ENCODE measurements around the gene LUM. TPM values are rescaled to one million over a fixed set of nuclear protein-coding genes. Genes with fewer than 3 reads are reported as not detected.

The LUM gene, protein sequence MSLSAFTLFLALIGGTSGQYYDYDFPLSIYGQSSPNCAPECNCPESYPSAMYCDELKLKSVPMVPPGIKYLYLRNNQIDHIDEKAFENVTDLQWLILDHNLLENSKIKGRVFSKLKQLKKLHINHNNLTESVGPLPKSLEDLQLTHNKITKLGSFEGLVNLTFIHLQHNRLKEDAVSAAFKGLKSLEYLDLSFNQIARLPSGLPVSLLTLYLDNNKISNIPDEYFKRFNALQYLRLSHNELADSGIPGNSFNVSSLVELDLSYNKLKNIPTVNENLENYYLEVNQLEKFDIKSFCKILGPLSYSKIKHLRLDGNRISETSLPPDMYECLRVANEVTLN
- polyA plus RNA-seq (2013, experiment 1 of 2) = not detected
- 0.03 TPM for polyA plus RNA-seq (2013, experiment 2 of 2)

DNA sequence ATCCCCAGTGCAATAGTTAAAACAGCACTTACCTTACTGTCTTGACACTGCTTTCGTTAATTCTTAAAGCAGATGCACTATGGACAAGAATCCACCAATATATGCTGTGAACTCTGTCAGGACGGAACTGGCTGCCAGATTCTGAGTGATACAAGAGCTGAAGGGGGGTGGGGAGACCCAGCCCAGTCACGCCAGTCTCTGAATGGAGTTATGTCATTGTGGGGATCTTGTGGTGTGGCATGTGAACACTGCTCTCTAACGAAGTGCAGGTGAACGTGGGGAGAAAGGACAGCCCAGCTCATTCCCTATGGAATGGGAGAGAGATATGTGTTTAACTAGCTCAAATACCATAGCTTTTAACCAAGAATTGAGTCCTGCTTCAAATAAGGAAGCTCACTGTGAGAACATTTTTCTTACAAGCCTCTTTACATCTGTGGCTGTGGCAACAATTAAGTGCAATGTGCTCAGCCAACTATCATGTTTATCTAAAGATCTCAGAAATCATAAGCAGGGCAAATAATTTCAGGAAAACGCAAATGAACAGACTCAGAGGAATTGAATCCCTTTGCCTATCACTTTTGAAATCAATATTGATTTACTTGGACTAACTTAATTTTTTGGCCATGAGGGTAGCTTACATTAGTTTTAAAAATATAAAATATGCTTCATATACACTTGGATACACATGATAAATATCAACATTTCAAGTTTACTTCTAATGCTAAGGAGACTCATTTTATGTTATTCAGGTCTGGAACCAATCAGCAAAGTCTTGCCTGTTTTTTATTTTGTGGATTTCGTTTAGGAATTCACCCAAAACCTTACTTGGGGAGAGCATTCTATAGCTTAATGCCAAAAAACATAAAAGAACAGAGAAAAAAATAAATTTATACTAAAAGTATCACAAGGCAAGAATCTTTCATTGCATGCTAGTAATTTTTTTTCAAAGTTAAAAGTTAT is at the start of gene LUM:
Gene LUM, minus strand, starts transcription at position 129 of the 960 bp plus-strand sequence. CDS start 2,515 bp downstream, outside the sequence.
- no peaks in the 10 kb centered on the region for H3K36me3 ChIP-seq (ENCODE audit: control insufficient read depth, insufficient read depth, low read length)
- H3K4ac ChIP-seq (ENCODE audit: low read depth, low read length) = no peak within 1 kb of the TSS
- no peak within 1 kb of the TSS for H4K8ac ChIP-seq (ENCODE audit: low read depth, low read length)
- no peaks in the 10 kb centered on the region for H3K27me3 ChIP-seq (ENCODE audit: insufficient read depth, low read length, poor library complexity)
- peak; percentile 36 for DNase-seq
- no peak within 1 kb of the TSS for H3K27ac ChIP-seq (ENCODE audit: low read depth, low read length)
- no peak within 1 kb of the TSS for H3K4me3 ChIP-seq (ENCODE audit: low read length)
- no peak within 1 kb of the TSS for H3K23ac ChIP-seq (ENCODE audit: low read length)
- H3K4me1 ChIP-seq (ENCODE audit: control insufficient read depth, low read depth, low read length) = no peaks in the 10 kb centered on the region
- H2BK15ac ChIP-seq (replicated peaks; ENCODE audit: low read depth) = no peak within 1 kb of the TSS
- H2BK120ac ChIP-seq (ENCODE audit: low read depth, low read length) = no peak within 1 kb of the TSS
- H2BK5ac ChIP-seq (ENCODE audit: low read length) = no peak within 1 kb of the TSS
- H3K56ac ChIP-seq (ENCODE audit: low read length) = no peak within 1 kb of the TSS
- H4K5ac ChIP-seq (ENCODE audit: low read length) = no peak within 1 kb of the TSS
- no peaks in the 10 kb centered on the region for H3K79me1 ChIP-seq (ENCODE audit: low read length)
- H3K18ac ChIP-seq (ENCODE audit: low read length) = no peak within 1 kb of the TSS
- H3K4me2 ChIP-seq (ENCODE audit: low read length) = no peak within 1 kb of the TSS
- no peak within 1 kb of the TSS for H3K9ac ChIP-seq (ENCODE audit: low read length)
- no peaks in the 10 kb centered on the region for H3K79me2 ChIP-seq (ENCODE audit: control insufficient read depth, insufficient read depth, low read length)
- no peak within 1 kb of the TSS for H2AK5ac ChIP-seq (ENCODE audit: low read length)
- no CpG with 5 or more reads among the region's 7 CpGs for WGBS (ENCODE audit: extremely low coverage, insufficient coverage, low lambda C conversion rate)

DNA sequence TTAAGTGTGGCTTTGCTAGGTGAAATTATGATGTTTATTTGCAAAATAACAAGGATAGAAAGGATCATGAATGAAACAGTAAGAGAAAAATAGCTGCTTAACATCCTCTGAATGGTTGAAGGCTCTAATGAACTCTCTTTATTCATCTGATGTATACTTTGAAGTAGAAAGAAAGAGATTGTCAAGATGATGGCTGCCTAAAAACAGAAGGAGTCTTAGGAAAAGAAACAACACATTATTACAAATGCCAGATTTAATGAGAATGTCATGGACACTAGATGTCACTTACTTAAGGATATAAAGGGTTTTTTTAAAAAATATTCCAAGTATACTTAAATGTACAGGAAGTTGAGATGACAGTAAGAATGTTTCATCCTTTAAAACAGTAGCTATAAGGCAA is 49.7 kb upstream of the LUM start:
- no peak overlapping the region for H3K18ac ChIP-seq (ENCODE audit: low read length)
- no peak for DNase-seq
- H3K79me1 ChIP-seq (ENCODE audit: low read length) = no peaks in the 10 kb centered on the region
- H3K4me1 ChIP-seq (ENCODE audit: control insufficient read depth, low read depth, low read length) = no peaks in the 10 kb centered on the region
- H3K4me2 ChIP-seq (ENCODE audit: low read length) = no peak overlapping the region
- no peak overlapping the region for H4K5ac ChIP-seq (ENCODE audit: low read length)
- no peak overlapping the region for H3K27ac ChIP-seq (ENCODE audit: low read depth, low read length)
- H3K56ac ChIP-seq (ENCODE audit: low read length) = no peak overlapping the region
- no peak overlapping the region for H3K4ac ChIP-seq (ENCODE audit: low read depth, low read length)
- no peak overlapping the region for H2BK120ac ChIP-seq (ENCODE audit: low read depth, low read length)
- H3K23ac ChIP-seq (ENCODE audit: low read length) = no peak overlapping the region
- no peak overlapping the region for H3K4me3 ChIP-seq (ENCODE audit: low read length)
- H2AK5ac ChIP-seq (ENCODE audit: low read length) = no peak overlapping the region
- H4K8ac ChIP-seq (ENCODE audit: low read depth, low read length) = no peak overlapping the region
- no peaks in the 10 kb centered on the region for H3K36me3 ChIP-seq (ENCODE audit: control insufficient read depth, insufficient read depth, low read length)
- H3K79me2 ChIP-seq (ENCODE audit: control insufficient read depth, insufficient read depth, low read length) = no peaks in the 10 kb centered on the region
- H2BK5ac ChIP-seq (ENCODE audit: low read length) = no peak overlapping the region
- H2BK15ac ChIP-seq (replicated peaks; ENCODE audit: low read depth) = no peak overlapping the region
- no peaks in the 10 kb centered on the region for H3K27me3 ChIP-seq (ENCODE audit: insufficient read depth, low read length, poor library complexity)
- H3K9ac ChIP-seq (ENCODE audit: low read length) = no peak overlapping the region

DNA sequence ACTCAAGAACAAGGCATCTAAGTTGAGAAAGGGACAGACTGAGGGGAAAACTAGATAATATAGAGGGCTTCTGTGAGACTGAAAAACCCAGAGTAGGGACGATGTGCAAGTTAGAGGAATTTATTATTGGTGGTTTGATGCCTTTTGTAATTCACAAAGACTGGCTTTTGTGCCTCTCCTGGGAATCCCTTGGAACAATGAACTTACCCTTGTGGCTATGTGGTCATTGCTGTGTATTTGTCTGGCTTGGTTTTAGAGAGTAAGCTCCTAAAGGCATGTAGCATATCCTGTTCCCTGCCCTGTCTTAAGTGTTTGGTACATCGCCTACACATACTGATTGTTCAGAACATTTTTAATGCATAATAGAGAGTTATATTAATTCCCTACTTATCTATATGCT is 44.7 kb upstream of the LUM start:
- no peak overlapping the region for H3K56ac ChIP-seq (ENCODE audit: low read length)
- no peaks in the 10 kb centered on the region for H3K79me2 ChIP-seq (ENCODE audit: control insufficient read depth, insufficient read depth, low read length)
- DNase-seq = no peak
- H2BK5ac ChIP-seq (ENCODE audit: low read length) = no peak overlapping the region
- no peaks in the 10 kb centered on the region for H3K79me1 ChIP-seq (ENCODE audit: low read length)
- no peaks in the 10 kb centered on the region for H3K27me3 ChIP-seq (ENCODE audit: insufficient read depth, low read length, poor library complexity)
- H3K18ac ChIP-seq (ENCODE audit: low read length) = no peak overlapping the region
- H3K27ac ChIP-seq (ENCODE audit: low read depth, low read length) = no peak overlapping the region
- H4K8ac ChIP-seq (ENCODE audit: low read depth, low read length) = no peak overlapping the region
- no peaks in the 10 kb centered on the region for H3K4me1 ChIP-seq (ENCODE audit: control insufficient read depth, low read depth, low read length)
- no peak overlapping the region for H3K4me2 ChIP-seq (ENCODE audit: low read length)
- H3K23ac ChIP-seq (ENCODE audit: low read length) = no peak overlapping the region
- no peak overlapping the region for H2BK15ac ChIP-seq (replicated peaks; ENCODE audit: low read depth)
- no peak overlapping the region for H3K4me3 ChIP-seq (ENCODE audit: low read length)
- no peak overlapping the region for H4K5ac ChIP-seq (ENCODE audit: low read length)
- WGBS (ENCODE audit: extremely low coverage, insufficient coverage, low lambda C conversion rate) = no CpG with 5 or more reads among the region's 2 CpGs
- no peaks in the 10 kb centered on the region for H3K36me3 ChIP-seq (ENCODE audit: control insufficient read depth, insufficient read depth, low read length)
- H2AK5ac ChIP-seq (ENCODE audit: low read length) = no peak overlapping the region
- no peak overlapping the region for H3K9ac ChIP-seq (ENCODE audit: low read length)
- H2BK120ac ChIP-seq (ENCODE audit: low read depth, low read length) = no peak overlapping the region
- H3K4ac ChIP-seq (ENCODE audit: low read depth, low read length) = no peak overlapping the region

DNA sequence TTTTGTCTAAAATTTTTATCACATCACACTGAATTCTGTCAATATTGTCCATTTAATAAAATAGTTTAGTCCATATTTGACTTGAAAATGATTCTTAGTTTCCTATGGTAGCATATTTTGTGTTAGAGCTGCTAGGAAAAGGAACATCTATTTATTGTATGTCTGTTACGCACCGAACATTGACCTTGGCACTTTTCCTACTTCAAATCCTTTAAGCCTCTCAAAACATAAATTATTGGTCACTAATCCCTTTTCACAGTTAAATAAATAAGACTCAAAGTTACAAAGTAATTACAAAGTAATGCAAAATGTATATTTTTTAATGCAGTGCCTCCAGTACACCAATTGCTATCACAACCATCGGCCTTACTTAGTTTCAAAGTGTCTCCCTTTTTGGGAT is 42.8 kb upstream of the LUM start:
- Histone ChIP-seq H3K27me3 (ENCODE audit: insufficient read depth, low read length, poor library complexity) (no peaks in the 10 kb centered on the region), H3K4me2 (ENCODE audit: low read length) (no peak overlapping the region), H3K18ac (ENCODE audit: low read length) (no peak overlapping the region), H4K5ac (ENCODE audit: low read length) (no peak overlapping the region), H4K8ac (ENCODE audit: low read depth, low read length) (no peak overlapping the region), H3K79me2 (ENCODE audit: control insufficient read depth, insufficient read depth, low read length) (no peaks in the 10 kb centered on the region), H2BK5ac (ENCODE audit: low read length) (no peak overlapping the region), H2BK120ac (ENCODE audit: low read depth, low read length) (no peak overlapping the region), H2AK5ac (ENCODE audit: low read length) (no peak overlapping the region), H3K4me3 (ENCODE audit: low read length) (no peak overlapping the region), H3K79me1 (ENCODE audit: low read length) (no peaks in the 10 kb centered on the region), H3K23ac (ENCODE audit: low read length) (no peak overlapping the region), H3K9ac (ENCODE audit: low read length) (no peak overlapping the region), H3K36me3 (ENCODE audit: control insufficient read depth, insufficient read depth, low read length) (no peaks in the 10 kb centered on the region), H3K56ac (ENCODE audit: low read length) (no peak overlapping the region), H3K4ac (ENCODE audit: low read depth, low read length) (no peak overlapping the region), H2BK15ac (replicated peaks; ENCODE audit: low read depth) (no peak overlapping the region), H3K4me1 (ENCODE audit: control insufficient read depth, low read depth, low read length) (no peaks in the 10 kb centered on the region), H3K27ac (ENCODE audit: low read depth, low read length) (no peak overlapping the region)
- no peak for DNase-seq
- no CpG with 5 or more reads among the region's 3 CpGs for WGBS (ENCODE audit: extremely low coverage, insufficient coverage, low lambda C conversion rate)

DNA sequence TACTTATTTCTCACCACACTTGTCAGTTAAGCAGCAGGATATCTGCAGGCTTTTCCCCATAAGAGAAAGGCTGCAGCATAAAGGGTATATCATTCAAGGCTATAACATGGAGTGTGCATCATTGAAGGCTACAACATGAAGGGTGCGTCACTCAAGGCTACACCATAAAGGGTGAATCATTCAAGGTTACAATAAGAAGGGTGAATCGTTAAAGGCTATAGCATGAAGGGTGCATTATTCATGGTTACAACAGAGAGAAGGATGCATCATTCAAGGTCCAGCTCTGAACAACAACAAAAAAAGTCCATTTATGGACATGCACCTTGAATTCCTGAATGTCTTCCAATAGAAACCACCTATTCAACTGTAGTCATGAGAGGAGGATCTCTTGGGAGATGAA is 32.8 kb upstream of the LUM start:
- Histone ChIP-seq H2BK15ac (replicated peaks; ENCODE audit: low read depth) (no peak overlapping the region), H2AK5ac (ENCODE audit: low read length) (no peak overlapping the region), H3K9ac (ENCODE audit: low read length) (no peak overlapping the region), H3K79me2 (ENCODE audit: control insufficient read depth, insufficient read depth, low read length) (no peaks in the 10 kb centered on the region), H4K8ac (ENCODE audit: low read depth, low read length) (no peak overlapping the region), H3K4me3 (ENCODE audit: low read length) (no peak overlapping the region), H3K36me3 (ENCODE audit: control insufficient read depth, insufficient read depth, low read length) (no peaks in the 10 kb centered on the region), H3K56ac (ENCODE audit: low read length) (no peak overlapping the region), H4K5ac (ENCODE audit: low read length) (no peak overlapping the region), H2BK120ac (ENCODE audit: low read depth, low read length) (no peak overlapping the region), H3K27me3 (ENCODE audit: insufficient read depth, low read length, poor library complexity) (no peaks in the 10 kb centered on the region), H3K23ac (ENCODE audit: low read length) (no peak overlapping the region), H3K4ac (ENCODE audit: low read depth, low read length) (no peak overlapping the region), H3K4me1 (ENCODE audit: control insufficient read depth, low read depth, low read length) (no peaks in the 10 kb centered on the region), H3K4me2 (ENCODE audit: low read length) (no peak overlapping the region), H2BK5ac (ENCODE audit: low read length) (no peak overlapping the region), H3K18ac (ENCODE audit: low read length) (no peak overlapping the region), H3K27ac (ENCODE audit: low read depth, low read length) (no peak overlapping the region), H3K79me1 (ENCODE audit: low read length) (no peaks in the 10 kb centered on the region)
- no CpG with 5 or more reads among the region's 2 CpGs for WGBS (ENCODE audit: extremely low coverage, insufficient coverage, low lambda C conversion rate)
- no peak for DNase-seq

Measured in mesendoderm (in vitro differentiated cells).